Mesendoderm (in vitro differentiated cells): ENCODE measurements around the gene TYW1B.
"Not testable (repeated sequence)": the region's sequence is repeated elsewhere in the genome, so short reads cannot be mapped to it uniquely, and the experiment has no call there.

ENCODE experiments used
- DNase-seq: peaks from one replicate; pipeline ENCODE4 v3.0.0; 2013
- H2AK5ac ChIP-seq: 2 replicates; pipeline ENCODE4 v1.6.1; 2013; ENCODE audit warnings: low read length, inconsistent platforms
- H2BK120ac ChIP-seq: 2 replicates; pipeline ENCODE4 v1.6.1; 2013; ENCODE audit warnings: low read depth, mild to moderate bottlenecking, low read length, moderate library complexity, mixed read lengths
- H2BK15ac ChIP-seq: replicated peaks from 2 replicates; pipeline ENCODE4 v1.6.1; 2013; ENCODE audit warnings: low read depth, mild to moderate bottlenecking, moderate library complexity
- H2BK5ac ChIP-seq: 2 replicates; pipeline ENCODE4 v1.6.1; 2013; ENCODE audit warnings: low read length, inconsistent platforms
- H3K18ac ChIP-seq: 2 replicates; pipeline ENCODE4 v1.6.1; 2013; ENCODE audit warnings: mild to moderate bottlenecking, low read length, mixed read lengths
- H3K23ac ChIP-seq: one replicate; pipeline ENCODE4 v1.6.1; 2013; ENCODE audit warnings: low read length
- H3K27ac ChIP-seq: 2 replicates; pipeline ENCODE4 v1.5.1; 2013; ENCODE audit warnings: low read depth, mild to moderate bottlenecking, inconsistent platforms, low read length, moderate library complexity
- H3K27me3 ChIP-seq: 2 replicates; pipeline ENCODE4 v1.6.1; 2013; ENCODE audit warnings: low read length, control low read depth, mild to moderate bottlenecking, inconsistent platforms; ENCODE audit not compliant: insufficient read depth, poor library complexity
- H3K36me3 ChIP-seq: 2 replicates; pipeline ENCODE4 v1.6.1; 2013; ENCODE audit warnings: low read length, inconsistent platforms; ENCODE audit not compliant: control insufficient read depth, insufficient read depth
- H3K4ac ChIP-seq: one replicate; pipeline ENCODE4 v1.6.1; 2013; ENCODE audit warnings: low read depth, mild to moderate bottlenecking, low read length, moderate library complexity
- H3K4me1 ChIP-seq: 2 replicates; pipeline ENCODE4 v1.6.1; 2013; ENCODE audit warnings: low read depth, low read length, inconsistent platforms; ENCODE audit not compliant: control insufficient read depth
- H3K4me2 ChIP-seq: 2 replicates; pipeline ENCODE4 v1.6.1; 2013; ENCODE audit warnings: low read length
- H3K4me3 ChIP-seq: 2 replicates; pipeline ENCODE4 v1.5.1; 2013; ENCODE audit warnings: mild to moderate bottlenecking, low read length
- H3K56ac ChIP-seq: one replicate; pipeline ENCODE4 v1.6.1; 2013; ENCODE audit warnings: low read length
- H3K79me1 ChIP-seq: 2 replicates; pipeline ENCODE4 v1.6.1; 2013; ENCODE audit warnings: low read length, inconsistent platforms
- H3K79me2 ChIP-seq: 2 replicates; pipeline ENCODE4 v1.6.1; 2013; ENCODE audit warnings: mild to moderate bottlenecking, low read length; ENCODE audit not compliant: control insufficient read depth, insufficient read depth
- H3K9ac ChIP-seq: 2 replicates; pipeline ENCODE4 v1.6.1; 2013; ENCODE audit warnings: low read length, inconsistent platforms
- H4K5ac ChIP-seq: one replicate; pipeline ENCODE4 v1.6.1; 2013; ENCODE audit warnings: low read length
- H4K8ac ChIP-seq: one replicate; pipeline ENCODE4 v1.6.1; 2013; ENCODE audit warnings: low read depth, mild to moderate bottlenecking, control low read depth, low read length, moderate library complexity
- WGBS: extraction: QIAGEN DNeasy Blood & Tissue Kit; methylation state at CpG from one replicate; pipeline ENCODE4 v1.1.7; 2013; ENCODE audit warnings: low lambda C conversion rate, missing lambda C conversion rate; ENCODE audit not compliant: insufficient coverage; ENCODE audit errors: extremely low coverage; 5-methylcytosine and 5-hydroxymethylcytosine counted together

Gene TYW1B

DNA sequence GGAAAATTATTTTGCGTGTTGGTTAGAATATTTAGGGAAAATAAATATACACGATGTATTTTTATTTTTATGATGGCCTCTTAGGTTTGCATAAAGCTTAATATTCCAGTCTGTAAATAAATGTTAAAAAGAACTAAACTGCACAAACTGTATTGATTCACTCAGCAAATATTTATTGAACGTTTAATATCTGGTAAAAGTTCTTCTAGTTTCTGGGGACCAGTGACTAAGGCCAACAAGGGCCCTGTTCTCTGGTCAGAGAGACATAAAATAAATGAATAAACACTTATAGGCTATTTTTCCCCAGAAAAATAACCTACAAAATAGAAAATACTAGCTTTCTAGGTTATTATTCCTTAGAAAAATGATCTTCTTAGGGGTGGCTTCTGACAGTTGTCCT lies 157.2 kb downstream of the TYW1B start:
- not testable (repeated sequence) for H3K27me3 ChIP-seq
- WGBS: no CpG with 5 or more reads among the region's 3 CpGs

DNA sequence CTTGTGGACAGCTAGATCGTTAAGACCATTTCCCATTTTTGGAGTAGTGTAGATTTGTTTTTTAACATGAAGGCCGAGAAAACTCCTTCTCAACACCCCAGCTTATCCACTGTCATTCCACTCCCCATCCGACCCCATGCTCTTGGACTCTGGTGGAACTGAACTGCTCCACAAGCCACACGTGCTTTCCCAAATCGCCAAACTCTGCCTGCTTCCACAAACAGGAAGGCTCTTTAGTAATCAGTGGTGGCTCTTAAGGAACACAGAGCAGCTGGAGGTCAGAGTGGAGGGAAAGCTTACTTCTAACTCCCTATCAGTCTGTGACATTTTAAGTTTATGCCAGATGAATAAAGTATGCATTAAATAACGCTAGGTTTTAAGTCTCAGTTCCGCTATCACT lies 159.6 kb downstream of the TYW1B start:
- H3K36me3 ChIP-seq, DNase-seq, H3K56ac ChIP-seq, H3K27me3 ChIP-seq, H2BK5ac ChIP-seq, H3K9ac ChIP-seq, H3K23ac ChIP-seq, H3K18ac ChIP-seq, H3K4me1 ChIP-seq, H4K5ac ChIP-seq, H3K4me3 ChIP-seq, H3K4ac ChIP-seq, H2BK15ac ChIP-seq, H2BK120ac ChIP-seq, H3K79me1 ChIP-seq, H2AK5ac ChIP-seq, H3K79me2 ChIP-seq, H3K4me2 ChIP-seq, H3K27ac ChIP-seq, H4K8ac ChIP-seq: not testable (repeated sequence)
- WGBS: no CpG with 5 or more reads among the region's 7 CpGs

More for the DNA sequence above, 157.2 kb downstream of the TYW1B start:
- H3K4ac ChIP-seq, H3K4me3 ChIP-seq, H3K23ac ChIP-seq, H3K9ac ChIP-seq, H2BK120ac ChIP-seq, H2BK15ac ChIP-seq, H3K56ac ChIP-seq, H4K8ac ChIP-seq, DNase-seq, H3K4me2 ChIP-seq, H3K36me3 ChIP-seq, H3K79me1 ChIP-seq, H4K5ac ChIP-seq, H3K79me2 ChIP-seq, H3K4me1 ChIP-seq, H2BK5ac ChIP-seq, H3K27ac ChIP-seq, H3K18ac ChIP-seq, H2AK5ac ChIP-seq: not testable (repeated sequence)

DNA sequence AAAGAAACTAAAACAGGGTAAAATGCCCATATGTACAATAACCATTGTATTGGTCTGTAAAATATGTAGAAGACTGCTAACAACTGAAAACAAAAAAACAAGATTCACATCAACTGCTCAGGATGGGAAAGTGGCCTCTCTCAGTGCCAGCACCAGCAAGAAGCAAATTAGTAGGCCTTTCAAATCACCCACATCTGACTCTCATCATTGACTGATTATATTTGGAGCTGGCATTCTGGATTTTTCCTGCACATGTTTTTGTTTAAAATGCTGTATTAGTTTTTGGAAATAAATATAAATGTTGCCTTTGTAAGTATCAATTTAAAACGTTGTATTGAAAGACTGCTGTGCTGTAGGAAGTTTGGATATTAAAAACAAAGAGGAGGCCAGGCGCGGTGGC lies 161.0 kb downstream of the TYW1B start:
- H3K9ac ChIP-seq, DNase-seq, H3K4ac ChIP-seq, H2BK15ac ChIP-seq, H4K8ac ChIP-seq, H2AK5ac ChIP-seq, H2BK5ac ChIP-seq, H3K27ac ChIP-seq, H3K27me3 ChIP-seq, H3K4me1 ChIP-seq, H3K23ac ChIP-seq, H2BK120ac ChIP-seq, H3K4me3 ChIP-seq, H4K5ac ChIP-seq, H3K36me3 ChIP-seq, H3K79me1 ChIP-seq, H3K4me2 ChIP-seq, H3K56ac ChIP-seq, H3K79me2 ChIP-seq, H3K18ac ChIP-seq: not testable (repeated sequence)
- WGBS: no CpG with 5 or more reads among the region's 3 CpGs

DNA sequence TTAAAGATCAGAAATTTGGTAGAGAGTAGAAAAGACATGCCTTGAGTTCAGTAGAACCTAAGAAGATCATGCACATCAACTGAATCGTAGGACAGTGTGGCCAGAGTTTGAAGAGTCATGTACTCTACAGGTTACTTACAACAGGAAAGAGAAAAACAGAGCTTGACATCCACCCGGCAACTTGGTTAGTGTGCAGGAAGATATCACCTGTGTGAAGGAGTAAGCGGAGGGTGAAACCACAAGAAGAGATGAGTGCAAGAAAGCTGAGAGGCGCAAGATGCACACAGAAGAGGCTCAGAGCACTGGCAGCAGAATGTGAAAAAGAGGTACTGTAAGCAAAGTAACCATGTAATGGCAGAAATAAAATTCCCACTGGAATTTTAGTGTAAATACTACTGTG lies 179.4 kb downstream of the TYW1B start:
- H3K79me2 ChIP-seq, H3K18ac ChIP-seq, H3K4me2 ChIP-seq, H3K4me3 ChIP-seq, H3K79me1 ChIP-seq, H3K27me3 ChIP-seq, H3K23ac ChIP-seq, H3K56ac ChIP-seq, H3K9ac ChIP-seq, H4K8ac ChIP-seq, H2BK120ac ChIP-seq, H3K4ac ChIP-seq, H2BK15ac ChIP-seq, H3K4me1 ChIP-seq, H3K27ac ChIP-seq, H3K36me3 ChIP-seq, H2AK5ac ChIP-seq, DNase-seq, H4K5ac ChIP-seq, H2BK5ac ChIP-seq: not testable (repeated sequence)
- no CpG with 5 or more reads among the region's 4 CpGs for WGBS

DNA sequence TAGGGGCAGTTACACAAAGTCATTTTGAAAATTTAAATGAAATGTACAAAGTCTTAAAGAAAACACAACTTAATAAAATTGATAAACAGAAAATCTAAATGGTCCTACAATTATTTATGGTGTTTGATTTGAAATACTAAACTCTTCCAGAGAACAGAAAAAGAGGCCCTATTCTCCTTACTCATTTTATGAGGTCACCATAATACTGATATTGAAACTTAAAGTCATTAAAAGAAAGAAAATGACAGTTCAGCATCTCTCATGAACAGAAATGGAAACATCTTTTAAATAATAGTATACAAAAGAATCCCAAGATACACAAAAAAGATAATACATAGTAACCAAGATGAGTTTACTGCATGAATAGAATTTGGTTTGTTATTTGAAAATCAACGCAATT lies 184.3 kb downstream of the TYW1B start:
- H3K79me1 ChIP-seq, H3K23ac ChIP-seq, H3K4me3 ChIP-seq, H3K18ac ChIP-seq, H2BK120ac ChIP-seq, H3K27me3 ChIP-seq, H3K56ac ChIP-seq, H2BK5ac ChIP-seq, H4K8ac ChIP-seq, DNase-seq, H3K27ac ChIP-seq, H3K4ac ChIP-seq, H3K4me2 ChIP-seq, H3K36me3 ChIP-seq, H2BK15ac ChIP-seq, H4K5ac ChIP-seq, H3K4me1 ChIP-seq, H3K9ac ChIP-seq, H2AK5ac ChIP-seq, H3K79me2 ChIP-seq: not testable (repeated sequence)
- no CpG with 5 or more reads among the region's 1 CpG for WGBS

DNA sequence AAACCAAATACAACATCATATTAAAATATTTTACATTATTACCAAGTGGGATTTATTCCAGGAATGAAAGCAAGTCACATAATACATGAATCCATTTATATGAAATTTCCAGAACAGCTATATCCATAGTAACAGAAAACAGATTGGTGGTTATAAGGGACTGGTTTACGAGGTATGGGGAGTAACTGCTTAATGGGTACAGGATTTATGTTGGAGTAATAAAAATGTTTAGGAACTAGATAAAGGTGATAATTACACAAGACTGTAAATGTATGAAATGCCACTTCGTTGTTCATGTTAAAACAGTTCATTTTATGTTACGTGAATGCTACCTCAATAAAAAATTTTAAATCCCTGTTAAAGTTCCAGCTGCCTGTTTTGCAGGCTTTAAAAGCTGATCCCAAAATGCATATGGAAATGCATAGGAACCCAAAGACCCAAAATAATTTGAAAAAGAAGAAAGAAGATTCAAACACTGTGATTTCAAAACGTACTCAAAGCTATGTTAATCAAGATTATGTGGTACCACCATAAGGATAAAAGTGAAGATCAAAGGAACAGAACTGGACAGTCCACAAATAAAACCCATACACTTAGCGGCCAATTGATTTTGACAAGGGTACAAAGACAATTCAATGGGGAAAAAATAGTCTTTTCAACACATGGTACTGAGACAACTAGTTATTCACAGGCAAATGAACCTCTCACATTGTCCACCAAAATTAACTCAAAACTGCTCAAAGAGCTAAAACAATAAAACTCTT lies 186.3 kb downstream of the TYW1B start:
- H3K79me1 ChIP-seq, H2BK120ac ChIP-seq, H3K4ac ChIP-seq, H2BK5ac ChIP-seq, H3K27ac ChIP-seq, H3K56ac ChIP-seq, H3K4me1 ChIP-seq, H3K36me3 ChIP-seq, H3K18ac ChIP-seq, H4K5ac ChIP-seq, H3K79me2 ChIP-seq, H3K27me3 ChIP-seq, DNase-seq, H3K4me2 ChIP-seq, H2AK5ac ChIP-seq, H4K8ac ChIP-seq, H3K4me3 ChIP-seq, H3K23ac ChIP-seq, H2BK15ac ChIP-seq, H3K9ac ChIP-seq: not testable (repeated sequence)
- WGBS: no CpG with 5 or more reads among the region's 5 CpGs
